ENCODE measurements around the gene C1orf159.
"Not testable (repeated sequence)": the region's sequence is repeated elsewhere in the genome, so short reads cannot be mapped to it uniquely, and the experiment has no call there.

The C1orf159 gene

GRCh38 chr1:1100296-1100695 is 15.6 kb downstream of the C1orf159 start:
- TF ChIP-seq, protein P1, sequence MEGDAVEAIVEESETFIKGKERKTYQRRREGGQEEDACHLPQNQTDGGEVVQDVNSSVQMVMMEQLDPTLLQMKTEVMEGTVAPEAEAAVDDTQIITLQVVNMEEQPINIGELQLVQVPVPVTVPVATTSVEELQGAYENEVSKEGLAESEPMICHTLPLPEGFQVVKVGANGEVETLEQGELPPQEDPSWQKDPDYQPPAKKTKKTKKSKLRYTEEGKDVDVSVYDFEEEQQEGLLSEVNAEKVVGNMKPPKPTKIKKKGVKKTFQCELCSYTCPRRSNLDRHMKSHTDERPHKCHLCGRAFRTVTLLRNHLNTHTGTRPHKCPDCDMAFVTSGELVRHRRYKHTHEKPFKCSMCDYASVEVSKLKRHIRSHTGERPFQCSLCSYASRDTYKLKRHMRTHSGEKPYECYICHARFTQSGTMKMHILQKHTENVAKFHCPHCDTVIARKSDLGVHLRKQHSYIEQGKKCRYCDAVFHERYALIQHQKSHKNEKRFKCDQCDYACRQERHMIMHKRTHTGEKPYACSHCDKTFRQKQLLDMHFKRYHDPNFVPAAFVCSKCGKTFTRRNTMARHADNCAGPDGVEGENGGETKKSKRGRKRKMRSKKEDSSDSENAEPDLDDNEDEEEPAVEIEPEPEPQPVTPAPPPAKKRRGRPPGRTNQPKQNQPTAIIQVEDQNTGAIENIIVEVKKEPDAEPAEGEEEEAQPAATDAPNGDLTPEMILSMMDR (IDR thresholded peaks at IDR 0.05): no peak

GRCh38 chr1:1099506-1100183 is 16.2 kb downstream of the C1orf159 start:
- no peaks in the 10 kb centered on the region for H3K27me3 ChIP-seq
- H3K36me3 ChIP-seq: no peaks in the 10 kb centered on the region
- no peak overlapping the region for H3K4me3 ChIP-seq (ENCODE audit: low read depth in 1 of 2, low read length in 1 of 2)
- no peaks in the 10 kb centered on the region for H3K9me3 ChIP-seq
- H3K27ac ChIP-seq: no peak overlapping the region
- TF ChIP-seq, protein P1 (IDR thresholded peaks at IDR 0.05): no peak
- H3K4me1 ChIP-seq (ENCODE audit: control insufficient read depth in 1 of 2, insufficient read depth in 1 of 2, low read depth in 1 of 2, low read length in 1 of 2): no peaks in the 10 kb centered on the region

More at GRCh38 chr1:1100296-1100695, 15.6 kb downstream of the C1orf159 start:
- Histone ChIP-seq H3K36me3 (no peaks in the 10 kb centered on the region), H3K9me3 (no peaks in the 10 kb centered on the region), H3K4me1 (ENCODE audit: control insufficient read depth in 1 of 2, insufficient read depth in 1 of 2, low read depth in 1 of 2, low read length in 1 of 2) (no peaks in the 10 kb centered on the region), H3K27ac (no peak overlapping the region), H3K4me3 (ENCODE audit: low read depth in 1 of 2, low read length in 1 of 2) (no peak overlapping the region), H3K27me3 (no peaks in the 10 kb centered on the region)

- H3K36me3 ChIP-seq: no peaks in the 10 kb centered on the region
- no peaks in the 10 kb centered on the region for H3K9me3 ChIP-seq
- H3K4me1 ChIP-seq (ENCODE audit: control insufficient read depth in 1 of 2, insufficient read depth in 1 of 2, low read depth in 1 of 2, low read length in 1 of 2): no peaks in the 10 kb centered on the region
- TF ChIP-seq, protein P1 (IDR thresholded peaks at IDR 0.05): no peak
- H3K27me3 ChIP-seq: no peaks in the 10 kb centered on the region
- no peak overlapping the region for H3K27ac ChIP-seq
- no peak overlapping the region for H3K4me3 ChIP-seq (ENCODE audit: low read depth in 1 of 2, low read length in 1 of 2)
These were observed 17.0 kb downstream of the C1orf159 start for GRCh38 chr1:1098681-1099421.

DNA sequence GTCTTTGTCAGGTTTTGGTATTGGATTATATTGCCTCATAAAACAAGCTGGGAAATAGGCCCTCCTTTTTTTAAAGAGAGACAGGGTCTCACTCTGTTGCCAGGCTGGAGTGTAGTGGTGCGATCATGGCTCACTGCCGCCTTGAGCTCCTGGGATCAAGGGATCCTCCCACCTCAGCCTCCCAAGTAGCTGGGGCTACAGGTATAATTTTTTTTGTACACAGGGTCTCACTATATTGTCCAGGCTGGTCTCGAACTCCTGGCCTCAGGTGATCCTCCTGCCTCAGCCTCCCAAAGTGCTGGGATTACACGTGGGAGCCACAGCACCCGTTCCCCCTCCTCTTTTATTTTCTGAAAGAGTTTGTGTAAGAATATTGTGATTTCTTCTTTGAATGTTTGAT is 19.8 kb downstream of the C1orf159 start:
- H3K36me3 ChIP-seq; H3K27ac ChIP-seq; H3K4me1 ChIP-seq (ENCODE audit: control insufficient read depth in 1 of 2, insufficient read depth in 1 of 2, low read depth in 1 of 2, low read length in 1 of 2); H3K9me3 ChIP-seq; H3K27me3 ChIP-seq; H3K4me3 ChIP-seq (ENCODE audit: low read depth in 1 of 2, low read length in 1 of 2): not testable (repeated sequence)

DNA sequence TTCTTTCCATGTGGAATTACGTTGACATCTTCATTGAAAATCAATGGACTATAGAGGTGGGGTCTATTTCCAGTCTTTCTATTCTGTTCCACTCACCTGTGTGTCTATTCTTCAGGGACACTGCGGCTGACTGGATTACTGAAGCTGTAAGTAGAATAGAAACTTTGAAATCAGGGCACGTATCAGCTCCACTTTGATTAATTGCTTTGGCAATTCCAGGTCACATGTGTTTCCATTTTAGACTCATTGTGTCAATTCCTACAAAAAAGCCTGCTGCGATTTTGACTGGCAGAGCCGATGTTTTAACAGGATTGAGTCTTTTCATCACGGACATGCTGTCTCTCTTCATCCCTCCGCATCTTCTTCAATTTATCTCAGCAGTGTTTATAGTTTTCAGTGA is 20.9 kb downstream of the C1orf159 start:
- Histone ChIP-seq H3K27me3 (no peaks in the 10 kb centered on the region), H3K9me3 (no peaks in the 10 kb centered on the region), H3K27ac (no peak overlapping the region), H3K4me1 (ENCODE audit: control insufficient read depth in 1 of 2, insufficient read depth in 1 of 2, low read depth in 1 of 2, low read length in 1 of 2) (no peaks in the 10 kb centered on the region), H3K36me3 (no peaks in the 10 kb centered on the region), H3K4me3 (ENCODE audit: low read depth in 1 of 2, low read length in 1 of 2) (no peak overlapping the region)
- TF ChIP-seq, protein P1 (IDR thresholded peaks at IDR 0.05): no peak

DNA sequence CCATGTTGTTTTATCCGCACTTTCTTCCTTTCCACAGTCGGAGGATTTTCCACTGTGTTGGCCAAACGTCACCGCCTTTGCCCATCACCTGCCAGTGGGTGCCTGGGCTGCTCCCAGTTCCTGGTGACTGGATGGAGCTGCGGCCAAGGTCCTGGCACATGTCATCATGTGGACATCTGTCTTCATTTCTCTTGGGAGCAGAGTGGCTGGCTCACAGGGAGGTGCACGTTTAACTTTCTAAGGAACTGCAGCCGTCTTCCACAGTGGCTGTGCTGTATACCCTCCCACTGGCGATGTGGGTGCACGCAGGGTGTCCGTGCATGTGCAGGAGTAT is 22.3 kb downstream of the C1orf159 start:
- H3K4me3 ChIP-seq (ENCODE audit: low read depth in 1 of 2, low read length in 1 of 2): no peak overlapping the region
- no peaks in the 10 kb centered on the region for H3K4me1 ChIP-seq (ENCODE audit: control insufficient read depth in 1 of 2, insufficient read depth in 1 of 2, low read depth in 1 of 2, low read length in 1 of 2)
- TF ChIP-seq, protein P1 (IDR thresholded peaks at IDR 0.05): no peak
- H3K27ac ChIP-seq: no peak overlapping the region
- no peaks in the 10 kb centered on the region for H3K9me3 ChIP-seq
- no peaks in the 10 kb centered on the region for H3K27me3 ChIP-seq
- no peaks in the 10 kb centered on the region for H3K36me3 ChIP-seq

Data from neutrophil (primary cell).